Transverse colon (tissue), 4 donors: ENCODE data around the gene ABCC5. TPM values are rescaled to one million over a fixed set of nuclear protein-coding genes. Genes with fewer than 3 reads are reported as not detected.

Source experiments
- DNase-seq: peaks from one replicate; pipeline ENCODE4 v3.0.0-alpha.2; 2019
- H3K27ac ChIP-seq, 4 donors: fragments of 200-600 bp; sonication (generic); 2 replicates each; pipeline ENCODE4 v1.5.1; 2016 to 2018; ENCODE audit warnings: inconsistent platforms in 4 of 4
- H3K27me3 ChIP-seq: fragments of 200-600 bp; sonication (generic); 2 replicates; pipeline ENCODE4 v1.5.1; 2017; ENCODE audit warnings: inconsistent platforms
- H3K36me3 ChIP-seq, 4 donors: fragments of 200-600 bp; sonication (generic); 2 replicates each; pipeline ENCODE4 v1.5.1; 2017 to 2019; ENCODE audit warnings: inconsistent platforms in 4 of 4
- H3K4me1 ChIP-seq, 4 donors: fragments of 200-600 bp; sonication (generic); 2 replicates each; pipeline ENCODE4 v1.5.1; 2017 to 2020; ENCODE audit warnings: inconsistent platforms in 4 of 4
- H3K4me3 ChIP-seq, 4 donors: fragments of 200-600 bp; sonication (generic); 1 replicate in 1 of 4; 2 replicates in 3 of 4; pipeline versions ENCODE4 v1.5.1 to v1.6.1; 2017 to 2019; ENCODE audit warnings: inconsistent platforms in 4 of 4
- H3K9me3 ChIP-seq, 2 donors: fragments of 200-600 bp; sonication (generic); 2 replicates each; pipeline ENCODE4 v1.5.1; 2017 to 2019; ENCODE audit warnings: inconsistent platforms in 2 of 2
- EP300 ChIP-seq: sonication (generic); formaldehyde crosslinking; IDR thresholded peaks from one replicate; pipeline ENCODE4 v1.6.1; 2017; ENCODE audit warnings: antibody characterized with exemption, low read depth
- POLR2A ChIP-seq: fragments of 450-650 bp; IDR thresholded peaks from one replicate; pipeline ENCODE4 v1.6.1; 2016; ENCODE audit warnings: antibody characterized with exemption, mild to moderate bottlenecking, moderate library complexity
- POLR2AphosphoS5 ChIP-seq, 3 donors: sonication (generic); formaldehyde crosslinking; IDR thresholded peaks; one replicate each; pipeline ENCODE4 v1.6.1; 2016; ENCODE audit warnings: antibody characterized with exemption in 3 of 3
- WGBS, 2 donors: methylation state at CpG; one replicate each; pipeline ENCODE4 v1.1.5; 2018; ENCODE audit warnings: low coverage in 1 of 2; 5-methylcytosine and 5-hydroxymethylcytosine counted together
- in situ Hi-C, 4 donors: fragments of 200-750 bp; cut with MboI; loops; one replicate each; pipeline versions ENCODE4 v1.15.0 to v1.15.1; 2017; ENCODE audit warnings: low sequenced_read_pairs in 3 of 4, low pct_ligation_motif_present in 1 of 4, low pct_unique_long_range_greater_than_20kb in 1 of 4
- intact Hi-C: fragments of 100-400 bp; cut with DNase I; formaldehyde crosslinking; loops from one replicate; pipeline ENCODE4 v1.15.1; 2023; ENCODE audit warnings: low total_unique reads
- total RNA-seq, 4 donors: library from RNA; depleted of rRNA; stranded (reverse); fragments of >200 nt; gene quantifications; one replicate each; pipeline ENCODE4 v1.1.0, GENCODE V29; 2016
- TF ChIP-seq, protein P1 (sequence below), 5 experiments: fragments of 200-600 bp in 3 of 5; fragments of 450-650 bp in 2 of 5; sonication (generic) in 3 of 5; IDR thresholded peaks; 1 replicate in 2 of 5; 2 replicates in 3 of 5; pipeline ENCODE4 v1.5.1; 2016 to 2017; ENCODE audit warnings: antibody characterized with exemption in 5 of 5, inconsistent platforms in 3 of 5, mild to moderate bottlenecking in 2 of 5, moderate library complexity in 1 of 5

ABCC5 gene
- 100 to 1,000 TPM in 1 of 4 donors, 10 to 100 TPM in 3; 74.1 to 168 (median 83.8) TPM for total RNA-seq

DNA sequence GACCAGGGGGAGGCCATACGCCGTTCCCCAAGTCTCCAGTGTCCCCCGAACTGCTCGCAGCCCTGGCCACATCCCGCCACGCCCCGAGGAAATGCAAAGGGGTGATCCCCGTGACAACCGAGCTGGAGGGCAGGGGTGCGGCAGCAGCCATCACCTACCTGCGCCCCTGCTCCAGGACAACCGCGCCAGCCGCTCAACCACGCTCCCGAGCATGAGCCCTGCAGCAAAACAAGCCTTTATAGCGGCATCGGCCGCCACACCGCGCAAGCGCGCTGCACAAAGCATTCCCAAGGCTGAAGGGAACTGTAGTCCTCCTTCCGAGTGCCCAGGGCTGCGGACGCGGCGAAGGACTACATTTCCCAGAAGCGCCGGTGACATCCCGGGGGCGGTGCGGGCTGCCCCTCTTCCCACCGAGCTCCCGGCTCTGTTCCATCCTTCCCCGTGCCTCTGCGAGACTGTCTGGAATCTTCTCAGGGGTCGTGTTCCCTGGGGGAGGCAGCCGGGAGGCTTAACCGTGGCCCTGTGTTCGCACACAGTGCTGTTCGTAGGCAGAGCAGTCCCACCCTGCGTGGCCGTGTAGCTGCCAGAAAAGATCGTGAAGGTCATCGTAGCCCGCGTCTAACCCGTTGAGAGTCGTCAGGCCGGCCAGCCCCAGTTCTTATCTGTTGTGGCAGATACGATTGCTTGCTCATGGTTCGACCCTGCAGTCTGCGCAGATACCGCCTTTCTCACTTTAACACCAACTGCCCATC lies at the start of gene ABCC5:
Gene ABCC5 (minus strand): TSS at position 213 of the 752 bp plus-strand sequence. CDS start 3,492 bp downstream, outside the sequence.
- Histone ChIP-seq H3K4me1 (peaks cover 14 to 43% (median 25%) of the 10 kb centered on the region in 4 donors), H3K27me3 (no peaks in the 10 kb centered on the region), H3K4me3 (peak within 1 kb of the TSS; percentile 74 to 97 (median 86)), H3K36me3 (no peaks in the 10 kb centered on the region), H3K9me3 (no peaks in the 10 kb centered on the region), H3K27ac (peak within 1 kb of the TSS; percentile 79 to 89 (median 87))
- intact Hi-C loops: no loop called here
- 0% methylated on average over 3 to 48 of the region's 55 CpGs for WGBS, 2 donors
- peak; percentile 94 for DNase-seq
- TF ChIP-seq, protein P1, sequence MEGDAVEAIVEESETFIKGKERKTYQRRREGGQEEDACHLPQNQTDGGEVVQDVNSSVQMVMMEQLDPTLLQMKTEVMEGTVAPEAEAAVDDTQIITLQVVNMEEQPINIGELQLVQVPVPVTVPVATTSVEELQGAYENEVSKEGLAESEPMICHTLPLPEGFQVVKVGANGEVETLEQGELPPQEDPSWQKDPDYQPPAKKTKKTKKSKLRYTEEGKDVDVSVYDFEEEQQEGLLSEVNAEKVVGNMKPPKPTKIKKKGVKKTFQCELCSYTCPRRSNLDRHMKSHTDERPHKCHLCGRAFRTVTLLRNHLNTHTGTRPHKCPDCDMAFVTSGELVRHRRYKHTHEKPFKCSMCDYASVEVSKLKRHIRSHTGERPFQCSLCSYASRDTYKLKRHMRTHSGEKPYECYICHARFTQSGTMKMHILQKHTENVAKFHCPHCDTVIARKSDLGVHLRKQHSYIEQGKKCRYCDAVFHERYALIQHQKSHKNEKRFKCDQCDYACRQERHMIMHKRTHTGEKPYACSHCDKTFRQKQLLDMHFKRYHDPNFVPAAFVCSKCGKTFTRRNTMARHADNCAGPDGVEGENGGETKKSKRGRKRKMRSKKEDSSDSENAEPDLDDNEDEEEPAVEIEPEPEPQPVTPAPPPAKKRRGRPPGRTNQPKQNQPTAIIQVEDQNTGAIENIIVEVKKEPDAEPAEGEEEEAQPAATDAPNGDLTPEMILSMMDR (IDR thresholded peaks at IDR 0.05): peak in 4 of 5 experiments; percentile 43 to 85 (median 54)
- TF ChIP-seq POLR2A (peak; percentile 44), POLR2AphosphoS5 (IDR thresholded peaks at IDR 0.05) (peak; percentile 33 to 79 (median 68)), EP300 (no peak)
- in situ Hi-C loops: no loop called here

DNA sequence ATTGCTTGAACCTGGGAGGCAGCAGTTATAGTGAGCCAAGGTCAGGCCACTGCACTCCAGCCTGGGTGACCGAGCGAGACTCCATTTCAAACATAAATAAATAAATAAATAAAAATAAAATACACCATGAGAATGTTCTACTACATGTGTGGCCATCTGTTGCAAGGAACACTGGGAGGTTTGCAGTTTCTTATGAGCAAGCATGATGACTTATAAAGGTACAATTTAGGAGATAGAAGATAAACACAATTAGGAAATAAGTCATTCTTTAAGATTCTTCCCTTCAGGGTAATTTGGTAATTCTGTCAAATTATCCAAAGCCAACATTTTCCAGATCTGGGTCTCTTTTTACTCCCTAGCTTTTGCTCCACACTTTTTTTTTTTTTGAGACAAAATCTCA lies 48.5 kb upstream of the ABCC5 start:
- intact Hi-C loops: no loop called here
- H3K36me3 ChIP-seq: no peaks in the 10 kb centered on the region
- in situ Hi-C loops: no loop called here

DNA sequence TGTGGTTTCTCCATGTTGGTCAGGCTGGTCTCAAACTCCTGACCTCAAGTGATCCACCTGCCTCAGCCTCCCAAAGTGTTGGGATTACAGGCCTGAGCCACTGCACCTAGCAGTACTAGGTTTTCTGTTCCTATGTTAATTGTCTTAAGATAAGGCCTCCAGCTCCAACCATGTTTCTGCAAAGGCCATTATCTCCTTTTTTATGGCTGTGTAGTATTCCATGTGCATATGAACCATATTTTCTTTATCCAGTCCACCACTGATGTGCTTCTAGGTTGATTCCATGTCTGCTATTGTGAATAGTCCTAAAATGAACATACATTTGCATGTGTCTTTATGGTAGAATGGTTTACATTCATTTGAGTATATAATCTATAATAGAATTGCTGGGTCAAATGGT lies 45.0 kb upstream of the ABCC5 start:
- no peaks in the 10 kb centered on the region for H3K36me3 ChIP-seq
- DNase-seq: no peak
- intact Hi-C loops: no loop called here
- H3K4me3 ChIP-seq: no peak overlapping the region
- no peaks in the 10 kb centered on the region for H3K9me3 ChIP-seq
- no peak overlapping the region for H3K27ac ChIP-seq
- TF ChIP-seq EP300 (no peak), POLR2AphosphoS5 (IDR thresholded peaks at IDR 0.05) (no peak), POLR2A (no peak)
- TF ChIP-seq, protein P1 (IDR thresholded peaks at IDR 0.05): no peak
- in situ Hi-C loops: no loop called here
- H3K27me3 ChIP-seq: peaks cover 5% of the 10 kb centered on the region
- H3K4me1 ChIP-seq: no peaks in the 10 kb centered on the region

More for the DNA sequence above, 48.5 kb upstream of the ABCC5 start:
- peaks cover 5% of the 10 kb centered on the region for H3K27me3 ChIP-seq
- WGBS, 2 donors: 84% methylated on average over 2 of the region's 2 CpGs; no CpG with 5 or more reads in 1 of the 2 donors
- H3K9me3 ChIP-seq: no peaks in the 10 kb centered on the region
- H3K4me1 ChIP-seq: no peaks in the 10 kb centered on the region
- no peak overlapping the region for H3K27ac ChIP-seq
- TF ChIP-seq POLR2A (no peak), EP300 (no peak), POLR2AphosphoS5 (IDR thresholded peaks at IDR 0.05) (no peak)
- TF ChIP-seq, protein P1 (IDR thresholded peaks at IDR 0.05): no peak
- H3K4me3 ChIP-seq: no peak overlapping the region
- no peak for DNase-seq

DNA sequence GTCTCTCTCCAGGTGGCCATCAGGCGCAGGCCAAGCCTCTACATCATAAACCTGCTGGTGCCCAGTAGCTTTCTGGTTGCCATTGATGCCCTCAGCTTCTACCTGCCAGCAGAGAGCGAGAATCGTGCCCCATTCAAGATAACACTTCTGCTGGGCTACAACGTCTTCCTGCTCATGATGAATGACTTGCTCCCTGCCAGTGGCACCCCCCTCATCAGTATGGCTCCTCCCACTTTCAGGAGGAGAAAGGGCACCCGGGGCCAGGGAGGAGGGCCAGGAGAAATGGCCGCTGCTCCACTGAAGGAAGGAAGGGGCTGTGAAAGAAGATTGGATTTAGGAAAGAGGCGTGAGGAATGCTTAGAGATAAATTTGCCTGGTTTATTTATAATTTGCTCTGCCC lies 41.7 kb upstream of the ABCC5 start:
- no peaks in the 10 kb centered on the region for H3K36me3 ChIP-seq
- no peak overlapping the region for H3K4me3 ChIP-seq
- no peaks in the 10 kb centered on the region for H3K4me1 ChIP-seq
- no peak for TF ChIP-seq EP300
- no peak for TF ChIP-seq POLR2AphosphoS5 (IDR thresholded peaks at IDR 0.05)
- no peak for TF ChIP-seq POLR2A
- TF ChIP-seq, protein P1 (IDR thresholded peaks at IDR 0.05): no peak
- H3K27ac ChIP-seq: no peak overlapping the region
- 68% methylated on average over 7 of the region's 7 CpGs; no CpG with 5 or more reads in 1 of the 2 donors for WGBS, 2 donors
- H3K9me3 ChIP-seq: no peaks in the 10 kb centered on the region
- DNase-seq: no peak
- in situ Hi-C loops: no loop called here
- H3K27me3 ChIP-seq: no peaks in the 10 kb centered on the region
- intact Hi-C loops: no loop called here
